Gastroesophageal sphincter (tissue), 4 donors: Measurements from ENCODE around the gene SSUH2. TPM values are rescaled to one million over a fixed set of nuclear protein-coding genes. Genes with fewer than 3 reads are reported as not detected.

ENCODE experiments used
- ATAC-seq: fragments of 150-250 bp; one replicate; pipeline ENCODE4 v1.9.1; 2016; ENCODE audit warnings: mild to moderate bottlenecking, moderate library complexity
- H3K27ac ChIP-seq, 4 donors: fragments of 200-600 bp; sonication (generic) in 3 of 4; 1 replicate in 3 of 4; 2 replicates in 1 of 4; pipeline ENCODE4 v1.5.1; 2016 to 2019
- H3K27me3 ChIP-seq: fragments of 200-600 bp; sonication (generic); one replicate; pipeline ENCODE4 v1.5.1; 2019
- H3K36me3 ChIP-seq, 2 donors: fragments of 200-600 bp; sonication (generic); one replicate each; pipeline ENCODE4 v1.5.1; 2019; ENCODE audit warnings: control low read depth in 1 of 2
- H3K4me1 ChIP-seq, 3 donors: fragments of 200-600 bp; sonication (generic); 1 replicate in 2 of 3; 2 replicates in 1 of 3; pipeline ENCODE4 v1.5.1; 2016 to 2019; ENCODE audit warnings: control low read depth in 2 of 3
- H3K4me3 ChIP-seq, 2 donors: fragments of 200-600 bp; sonication (generic); one replicate each; pipeline ENCODE4 v1.5.1; 2019; ENCODE audit warnings: mild to moderate bottlenecking in 1 of 2, moderate library complexity in 1 of 2
- H3K9me3 ChIP-seq, 3 donors: fragments of 200-600 bp; sonication (generic); one replicate each; pipeline ENCODE4 v1.5.1; 2017 to 2019; ENCODE audit warnings: control low read depth in 2 of 3
- EP300 ChIP-seq: sonication (generic); formaldehyde crosslinking; IDR thresholded peaks from one replicate; pipeline ENCODE4 v1.6.1; 2017; ENCODE audit warnings: antibody characterized with exemption, mild to moderate bottlenecking
- POLR2A ChIP-seq, 2 donors: fragments of 450-650 bp; IDR thresholded peaks; one replicate each; pipeline ENCODE4 v1.6.1; 2017; ENCODE audit warnings: antibody characterized with exemption in 2 of 2, mild to moderate bottlenecking in 2 of 2, moderate library complexity in 1 of 2
- POLR2AphosphoS5 ChIP-seq: sonication (generic); formaldehyde crosslinking; IDR thresholded peaks from one replicate; pipeline ENCODE4 v1.6.1; 2017; ENCODE audit warnings: antibody characterized with exemption
- WGBS, 2 donors: methylation state at CpG; one replicate each; pipeline ENCODE4 v1.1.5; 2018; ENCODE audit warnings: low coverage in 1 of 2; 5-methylcytosine and 5-hydroxymethylcytosine counted together
- total RNA-seq, 4 donors: library from RNA; depleted of rRNA; stranded (reverse); fragments of >200 nt; gene quantifications; one replicate each; pipeline ENCODE4 v1.1.0, GENCODE V29; 2016
- TF ChIP-seq, protein P1 (sequence below), 4 experiments: fragments of 200-600 bp in 2 of 4; fragments of 450-650 bp in 2 of 4; sonication (generic) in 1 of 4; IDR thresholded peaks; one replicate each; pipeline ENCODE4 v1.5.1; 2017 to 2019; ENCODE audit warnings: antibody characterized with exemption in 4 of 4, mild to moderate bottlenecking in 2 of 4, moderate library complexity in 2 of 4

SSUH2 gene
- total RNA-seq, 4 donors from 2014 or later, result 0.27 to 3.8 TPM; not detected in 2

DNA sequence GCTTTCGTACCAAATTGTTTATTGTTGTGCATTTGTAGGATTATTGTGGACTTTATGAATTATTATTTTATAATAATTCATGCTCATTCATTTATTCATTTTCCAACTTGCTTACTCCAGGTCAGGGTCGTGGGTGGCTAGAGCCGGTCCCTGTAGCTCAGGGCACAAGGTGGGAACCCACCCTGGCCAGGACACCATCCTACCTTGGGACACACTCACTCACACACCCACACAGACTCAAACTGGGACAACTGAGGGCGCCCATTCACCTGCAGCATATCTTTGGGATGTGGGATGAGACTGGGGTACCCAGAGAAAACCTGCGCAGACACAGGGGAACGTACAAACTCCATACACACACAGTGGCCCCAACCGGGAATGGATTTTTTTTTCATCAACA is 40.6 kb downstream of the SSUH2 start:
- ATAC-seq, result no peak
- no peaks in the 10 kb centered on the region for H3K9me3 ChIP-seq
- no peak overlapping the region for H3K4me3 ChIP-seq
- H3K4me1 ChIP-seq, result peaks cover 0 to 14% (median 0%) of the 10 kb centered on the region in 3 donors
- TF ChIP-seq EP300 (no peak), POLR2AphosphoS5 (no peak), POLR2A (IDR thresholded peaks at IDR 0.05) (no peak)
- TF ChIP-seq, protein P1, sequence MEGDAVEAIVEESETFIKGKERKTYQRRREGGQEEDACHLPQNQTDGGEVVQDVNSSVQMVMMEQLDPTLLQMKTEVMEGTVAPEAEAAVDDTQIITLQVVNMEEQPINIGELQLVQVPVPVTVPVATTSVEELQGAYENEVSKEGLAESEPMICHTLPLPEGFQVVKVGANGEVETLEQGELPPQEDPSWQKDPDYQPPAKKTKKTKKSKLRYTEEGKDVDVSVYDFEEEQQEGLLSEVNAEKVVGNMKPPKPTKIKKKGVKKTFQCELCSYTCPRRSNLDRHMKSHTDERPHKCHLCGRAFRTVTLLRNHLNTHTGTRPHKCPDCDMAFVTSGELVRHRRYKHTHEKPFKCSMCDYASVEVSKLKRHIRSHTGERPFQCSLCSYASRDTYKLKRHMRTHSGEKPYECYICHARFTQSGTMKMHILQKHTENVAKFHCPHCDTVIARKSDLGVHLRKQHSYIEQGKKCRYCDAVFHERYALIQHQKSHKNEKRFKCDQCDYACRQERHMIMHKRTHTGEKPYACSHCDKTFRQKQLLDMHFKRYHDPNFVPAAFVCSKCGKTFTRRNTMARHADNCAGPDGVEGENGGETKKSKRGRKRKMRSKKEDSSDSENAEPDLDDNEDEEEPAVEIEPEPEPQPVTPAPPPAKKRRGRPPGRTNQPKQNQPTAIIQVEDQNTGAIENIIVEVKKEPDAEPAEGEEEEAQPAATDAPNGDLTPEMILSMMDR (IDR thresholded peaks at IDR 0.05), result no peak
- 90 to 94% methylated on average over 4 of the region's 7 CpGs for WGBS, 2 donors
- no peak overlapping the region for H3K27ac ChIP-seq
- H3K36me3 ChIP-seq, result no peaks in the 10 kb centered on the region
- no peaks in the 10 kb centered on the region for H3K27me3 ChIP-seq

DNA sequence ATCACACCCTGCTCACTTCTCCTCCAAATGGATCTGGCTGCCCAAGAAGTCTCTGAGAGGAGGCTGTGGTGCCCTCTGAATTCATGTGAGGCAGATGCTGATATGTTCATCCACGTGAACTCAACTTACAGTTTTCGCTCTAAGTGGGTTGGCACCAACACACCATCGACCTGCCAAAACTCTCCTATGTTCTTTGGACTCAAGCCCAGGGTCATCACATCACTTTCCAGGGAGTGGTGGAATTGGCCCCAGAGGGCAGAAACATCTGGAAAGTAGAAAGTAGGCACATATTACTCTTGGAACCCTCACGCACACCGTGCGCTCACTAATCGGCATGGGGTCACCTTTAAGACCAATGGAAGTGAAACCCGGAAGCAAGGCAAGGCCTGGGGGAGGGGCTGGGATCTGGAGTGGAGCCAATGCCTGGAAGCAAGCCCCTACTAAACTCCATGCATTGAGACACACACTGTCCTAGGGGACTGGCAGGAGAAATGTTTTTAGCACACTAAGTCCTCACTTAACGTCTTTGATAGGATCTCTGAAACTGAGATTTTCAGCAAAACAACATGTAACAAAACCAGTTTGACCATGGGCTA is 41.4 kb downstream of the SSUH2 start:
- no peak for TF ChIP-seq POLR2A (IDR thresholded peaks at IDR 0.05)
- TF ChIP-seq EP300, result no peak
- TF ChIP-seq, protein P1 (IDR thresholded peaks at IDR 0.05), result no peak
- TF ChIP-seq POLR2AphosphoS5, result no peak
- ATAC-seq, result no peak
- Histone ChIP-seq H3K4me3 (no peak overlapping the region), H3K9me3 (no peaks in the 10 kb centered on the region), H3K4me1 (peaks cover 0 to 14% (median 0%) of the 10 kb centered on the region in 3 donors), H3K36me3 (no peaks in the 10 kb centered on the region), H3K27ac (no peak overlapping the region), H3K27me3 (no peaks in the 10 kb centered on the region)
- WGBS, 2 donors, result 43 to 58% methylated on average over 3 to 4 of the region's 9 CpGs

DNA sequence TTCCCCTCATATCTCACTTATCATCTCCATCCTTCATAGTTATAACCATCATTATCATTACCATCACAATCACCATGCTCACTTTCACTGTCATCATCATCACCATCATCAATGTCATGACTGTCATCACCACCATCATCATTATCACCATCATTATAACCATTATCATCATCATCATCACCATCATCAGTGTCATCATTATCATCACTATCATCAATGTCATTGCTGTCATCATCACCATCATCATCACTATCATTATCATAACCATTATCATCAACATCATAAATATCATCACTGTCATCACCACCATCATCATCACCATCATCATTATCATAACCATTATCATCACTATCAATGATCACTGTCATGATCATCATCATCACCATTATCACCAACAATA is 44.1 kb downstream of the SSUH2 start:
- Histone ChIP-seq H3K27me3 (no peaks in the 10 kb centered on the region), H3K36me3 (no peaks in the 10 kb centered on the region), H3K4me1 (no peaks in the 10 kb centered on the region), H3K27ac (no peak overlapping the region), H3K4me3 (no peak overlapping the region), H3K9me3 (no peaks in the 10 kb centered on the region)
- no peak for ATAC-seq
- TF ChIP-seq, protein P1 (IDR thresholded peaks at IDR 0.05), result no peak
- TF ChIP-seq POLR2A (IDR thresholded peaks at IDR 0.05) (no peak), POLR2AphosphoS5 (no peak)

DNA sequence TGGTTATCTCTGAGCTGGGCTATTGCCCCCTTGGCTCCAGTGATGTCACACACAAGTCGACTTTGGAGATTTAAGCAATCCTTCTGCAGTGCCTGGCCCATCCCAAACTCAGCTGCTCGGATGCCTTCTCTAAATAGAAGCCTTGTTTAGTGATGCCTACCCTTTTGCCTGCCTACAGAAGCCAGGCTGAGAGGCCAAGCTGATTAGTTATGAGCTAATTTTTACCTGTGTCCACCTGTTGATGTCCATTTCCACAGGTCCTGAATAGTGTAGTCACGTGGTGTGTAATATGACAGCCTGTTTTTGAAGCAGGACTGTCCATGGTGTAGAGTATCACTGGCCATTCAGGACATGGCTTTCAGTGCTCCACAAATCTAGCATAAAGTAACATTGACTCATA is 45.5 kb downstream of the SSUH2 start:
- 54 to 57% methylated on average over 3 of the region's 3 CpGs for WGBS, 2 donors
- TF ChIP-seq POLR2A (IDR thresholded peaks at IDR 0.05), result no peak
- no peak for TF ChIP-seq EP300
- TF ChIP-seq POLR2AphosphoS5, result no peak
- TF ChIP-seq, protein P1 (IDR thresholded peaks at IDR 0.05), result no peak
- H3K9me3 ChIP-seq, result no peaks in the 10 kb centered on the region

DNA sequence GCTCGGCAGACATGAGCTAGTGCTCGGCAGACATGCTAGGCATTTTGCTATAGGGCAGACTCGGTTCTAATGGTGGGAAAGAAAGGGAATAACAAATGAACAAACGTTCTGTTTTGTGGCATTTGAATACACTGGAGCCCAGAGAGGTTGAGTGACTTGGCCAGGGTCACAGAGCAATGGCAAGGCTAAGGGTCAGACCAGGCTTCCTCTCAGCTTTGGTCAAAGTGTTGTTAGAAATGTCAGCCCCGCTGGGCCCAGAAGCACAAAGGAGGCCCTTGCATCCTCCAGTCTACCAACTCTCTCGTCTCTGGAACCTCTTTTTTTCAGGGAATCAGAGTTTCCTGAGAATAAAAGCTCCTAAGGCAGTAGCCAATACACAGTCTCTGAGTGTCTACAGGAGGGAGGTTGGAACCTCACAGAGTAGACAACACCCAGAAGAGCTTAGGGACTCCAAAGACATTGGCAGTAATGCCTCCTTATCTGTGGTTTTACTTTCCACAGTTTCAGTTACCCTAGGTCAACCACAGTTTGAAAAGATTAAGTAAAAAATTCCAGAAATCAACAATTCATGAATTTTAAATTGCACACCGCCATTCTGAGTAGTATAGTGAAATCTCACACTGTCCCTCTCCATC is 47.3 kb downstream of the SSUH2 start:
- Histone ChIP-seq H3K9me3 (no peaks in the 10 kb centered on the region), H3K4me3 (no peak overlapping the region), H3K4me1 (no peaks in the 10 kb centered on the region), H3K27ac (no peak overlapping the region), H3K36me3 (no peaks in the 10 kb centered on the region), H3K27me3 (no peaks in the 10 kb centered on the region)
- TF ChIP-seq EP300 (no peak), POLR2A (IDR thresholded peaks at IDR 0.05) (no peak), POLR2AphosphoS5 (no peak)
- TF ChIP-seq, protein P1 (IDR thresholded peaks at IDR 0.05), result no peak
- ATAC-seq, result no peak
- 84 to 90% methylated on average over 2 to 7 of the region's 7 CpGs for WGBS, 2 donors

More for the DNA sequence above, 45.5 kb downstream of the SSUH2 start:
- H3K4me3 ChIP-seq, result no peak overlapping the region
- no peak overlapping the region for H3K27ac ChIP-seq
- ATAC-seq, result no peak
- no peaks in the 10 kb centered on the region for H3K27me3 ChIP-seq
- H3K36me3 ChIP-seq, result no peaks in the 10 kb centered on the region
- H3K4me1 ChIP-seq, result no peaks in the 10 kb centered on the region
